Measurements from ENCODE around the gene MOSPD2. TPM values are rescaled to one million over a fixed set of nuclear protein-coding genes. Genes with fewer than 3 reads are reported as not detected.

The MOSPD2 gene
- total RNA-seq, 1 experiment from 2014 or later, result 8.7 TPM

DNA sequence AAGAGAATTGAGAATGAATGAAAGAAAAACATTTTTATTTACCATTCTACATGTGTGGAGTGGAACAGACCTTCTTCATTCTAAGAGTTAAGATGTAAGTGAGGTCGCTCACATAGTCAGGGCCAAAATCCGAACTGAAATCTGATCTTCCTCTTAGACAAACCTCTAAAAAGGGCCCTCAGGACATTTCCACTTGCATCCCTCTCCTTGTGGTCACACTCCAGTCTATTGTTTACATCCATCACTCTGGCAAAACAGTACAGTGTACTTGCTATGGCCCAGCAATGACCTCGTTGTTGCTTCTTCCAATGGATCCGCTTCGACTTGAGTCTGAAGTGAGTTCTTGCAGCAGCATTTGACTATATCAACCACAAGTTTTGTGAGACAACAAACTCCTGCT is 54.2 kb downstream of the MOSPD2 start:
- ChIA-PET CTCF (no interaction called here), POLR2A (no interaction called here)
- no peaks in the 10 kb centered on the region for H3K27me3 ChIP-seq (ENCODE audit: control insufficient read depth, insufficient read depth, low read length)
- no peaks in the 10 kb centered on the region for H3K9me3 ChIP-seq (ENCODE audit: control insufficient read depth, insufficient read depth, low read depth, low read length)
- no peak for DNase-seq (ENCODE audit: low read depth, low spot score)
- intact Hi-C loops (cut with micrococcal nuclease; ENCODE audit: unreplicated experiment), result no loop called here
- no peaks in the 10 kb centered on the region for H3K36me3 ChIP-seq (ENCODE audit: control insufficient read depth, insufficient read depth, low read length)
- no peak overlapping the region for H3K4me3 ChIP-seq (ENCODE audit: low read depth in 2 of 2, low read length in 2 of 2)
- H3K27ac ChIP-seq (ENCODE audit: low read length), result no peak overlapping the region
- in situ Hi-C loops (cut with HindIII; ENCODE audit: low pct_unique_long_range_greater_than_20kb, low sequenced_read_pairs), result no loop called here
- ATAC-seq, result no peak
- BruUV-seq (replicated peaks), result no TSS peak
- no peaks in the 10 kb centered on the region for H3K4me1 ChIP-seq (ENCODE audit: control insufficient read depth, insufficient read depth, low read length)
- TF ChIP-seq, protein P1, sequence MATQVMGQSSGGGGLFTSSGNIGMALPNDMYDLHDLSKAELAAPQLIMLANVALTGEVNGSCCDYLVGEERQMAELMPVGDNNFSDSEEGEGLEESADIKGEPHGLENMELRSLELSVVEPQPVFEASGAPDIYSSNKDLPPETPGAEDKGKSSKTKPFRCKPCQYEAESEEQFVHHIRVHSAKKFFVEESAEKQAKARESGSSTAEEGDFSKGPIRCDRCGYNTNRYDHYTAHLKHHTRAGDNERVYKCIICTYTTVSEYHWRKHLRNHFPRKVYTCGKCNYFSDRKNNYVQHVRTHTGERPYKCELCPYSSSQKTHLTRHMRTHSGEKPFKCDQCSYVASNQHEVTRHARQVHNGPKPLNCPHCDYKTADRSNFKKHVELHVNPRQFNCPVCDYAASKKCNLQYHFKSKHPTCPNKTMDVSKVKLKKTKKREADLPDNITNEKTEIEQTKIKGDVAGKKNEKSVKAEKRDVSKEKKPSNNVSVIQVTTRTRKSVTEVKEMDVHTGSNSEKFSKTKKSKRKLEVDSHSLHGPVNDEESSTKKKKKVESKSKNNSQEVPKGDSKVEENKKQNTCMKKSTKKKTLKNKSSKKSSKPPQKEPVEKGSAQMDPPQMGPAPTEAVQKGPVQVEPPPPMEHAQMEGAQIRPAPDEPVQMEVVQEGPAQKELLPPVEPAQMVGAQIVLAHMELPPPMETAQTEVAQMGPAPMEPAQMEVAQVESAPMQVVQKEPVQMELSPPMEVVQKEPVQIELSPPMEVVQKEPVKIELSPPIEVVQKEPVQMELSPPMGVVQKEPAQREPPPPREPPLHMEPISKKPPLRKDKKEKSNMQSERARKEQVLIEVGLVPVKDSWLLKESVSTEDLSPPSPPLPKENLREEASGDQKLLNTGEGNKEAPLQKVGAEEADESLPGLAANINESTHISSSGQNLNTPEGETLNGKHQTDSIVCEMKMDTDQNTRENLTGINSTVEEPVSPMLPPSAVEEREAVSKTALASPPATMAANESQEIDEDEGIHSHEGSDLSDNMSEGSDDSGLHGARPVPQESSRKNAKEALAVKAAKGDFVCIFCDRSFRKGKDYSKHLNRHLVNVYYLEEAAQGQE (IDR thresholded peaks at IDR 0.05; ENCODE audit: insufficient read depth in 1 of 2, low read depth in 2 of 2, low read length in 1 of 2), result no peak
- TF ChIP-seq, protein P2, sequence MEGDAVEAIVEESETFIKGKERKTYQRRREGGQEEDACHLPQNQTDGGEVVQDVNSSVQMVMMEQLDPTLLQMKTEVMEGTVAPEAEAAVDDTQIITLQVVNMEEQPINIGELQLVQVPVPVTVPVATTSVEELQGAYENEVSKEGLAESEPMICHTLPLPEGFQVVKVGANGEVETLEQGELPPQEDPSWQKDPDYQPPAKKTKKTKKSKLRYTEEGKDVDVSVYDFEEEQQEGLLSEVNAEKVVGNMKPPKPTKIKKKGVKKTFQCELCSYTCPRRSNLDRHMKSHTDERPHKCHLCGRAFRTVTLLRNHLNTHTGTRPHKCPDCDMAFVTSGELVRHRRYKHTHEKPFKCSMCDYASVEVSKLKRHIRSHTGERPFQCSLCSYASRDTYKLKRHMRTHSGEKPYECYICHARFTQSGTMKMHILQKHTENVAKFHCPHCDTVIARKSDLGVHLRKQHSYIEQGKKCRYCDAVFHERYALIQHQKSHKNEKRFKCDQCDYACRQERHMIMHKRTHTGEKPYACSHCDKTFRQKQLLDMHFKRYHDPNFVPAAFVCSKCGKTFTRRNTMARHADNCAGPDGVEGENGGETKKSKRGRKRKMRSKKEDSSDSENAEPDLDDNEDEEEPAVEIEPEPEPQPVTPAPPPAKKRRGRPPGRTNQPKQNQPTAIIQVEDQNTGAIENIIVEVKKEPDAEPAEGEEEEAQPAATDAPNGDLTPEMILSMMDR (IDR thresholded peaks at IDR 0.05), result no peak
- TF ChIP-seq SIN3A (IDR thresholded peaks at IDR 0.05; ENCODE audit: borderline replicate concordance, insufficient read depth, low read depth, low read length) (no peak), TCF7L2 (IDR thresholded peaks at IDR 0.05; ENCODE audit: low read depth, low read length) (no peak), POLR2AphosphoS5 (IDR thresholded peaks at IDR 0.05; ENCODE audit: low read depth, low read length) (no peak)

DNA sequence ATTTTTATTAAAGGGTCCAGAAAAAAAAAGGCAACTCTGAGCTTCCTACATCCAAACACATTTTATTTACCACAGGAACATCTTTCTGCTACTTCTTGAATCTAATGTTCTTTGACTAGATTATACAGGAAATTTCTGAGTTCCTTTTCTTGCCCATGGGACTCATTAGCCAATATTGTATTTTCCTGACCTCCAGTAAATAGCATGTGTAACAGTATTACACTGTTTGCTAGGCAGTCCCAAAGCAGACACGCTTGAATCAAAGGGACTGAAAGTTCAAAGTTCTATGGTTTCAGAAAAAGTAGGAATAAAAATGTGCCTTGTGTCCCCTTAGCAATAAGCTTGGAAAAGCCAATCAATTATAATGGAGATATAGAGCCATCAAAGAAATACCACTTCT is 57.4 kb downstream of the MOSPD2 start:
- CTCF ChIA-PET, result no interaction called here
- in situ Hi-C loops (cut with HindIII; ENCODE audit: low pct_unique_long_range_greater_than_20kb, low sequenced_read_pairs), result no loop called here
- no peak for DNase-seq (ENCODE audit: low read depth, low spot score)
- TF ChIP-seq POLR2AphosphoS5 (IDR thresholded peaks at IDR 0.05; ENCODE audit: low read depth, low read length), result no peak
- TF ChIP-seq TCF7L2 (IDR thresholded peaks at IDR 0.05; ENCODE audit: low read depth, low read length), result no peak
- TF ChIP-seq SIN3A (IDR thresholded peaks at IDR 0.05; ENCODE audit: borderline replicate concordance, insufficient read depth, low read depth, low read length), result no peak
- TF ChIP-seq, protein P1 (IDR thresholded peaks at IDR 0.05; ENCODE audit: insufficient read depth in 1 of 2, low read depth in 2 of 2, low read length in 1 of 2), result no peak
- TF ChIP-seq, protein P2 (IDR thresholded peaks at IDR 0.05), result no peak
- H3K4me3 ChIP-seq (ENCODE audit: low read depth in 2 of 2, low read length in 2 of 2), result no peak overlapping the region
- H3K27me3 ChIP-seq (ENCODE audit: control insufficient read depth, insufficient read depth, low read length), result no peaks in the 10 kb centered on the region
- no peaks in the 10 kb centered on the region for H3K4me1 ChIP-seq (ENCODE audit: control insufficient read depth, insufficient read depth, low read length)
- POLR2A ChIA-PET, result no interaction called here
- H3K9me3 ChIP-seq (ENCODE audit: control insufficient read depth, insufficient read depth, low read depth, low read length), result no peaks in the 10 kb centered on the region
- H3K27ac ChIP-seq (ENCODE audit: low read length), result no peak overlapping the region
- no TSS peak for BruUV-seq (replicated peaks)
- no peaks in the 10 kb centered on the region for H3K36me3 ChIP-seq (ENCODE audit: control insufficient read depth, insufficient read depth, low read length)
- no peak for ATAC-seq
- intact Hi-C loops (cut with micrococcal nuclease; ENCODE audit: unreplicated experiment), result no loop called here
